Measurements from ENCODE around the gene AFG1L. TPM values are rescaled to one million over a fixed set of nuclear protein-coding genes. Genes with fewer than 3 reads are reported as not detected.
"Not testable (repeated sequence)": the region's sequence is repeated elsewhere in the genome, so short reads cannot be mapped to it uniquely, and the experiment has no call there.

AFG1L gene
- polyA plus RNA-seq, 1 of the 3 experiments (the other 2 are of a cell fraction), result 0.71 TPM

- H3K27me3 ChIP-seq (ENCODE audit: insufficient read depth); H3K4me1 ChIP-seq (ENCODE audit: control insufficient read depth in 1 of 2, insufficient read depth in 2 of 2, low read depth in 1 of 2, low read length in 1 of 2); H3K4me2 ChIP-seq; DNase-seq; H3K36me3 ChIP-seq (replicated peaks in 1 of 2; ENCODE audit: control insufficient read depth in 1 of 2, insufficient read depth in 2 of 2, low read length in 1 of 2); H3K27ac ChIP-seq (ENCODE audit: low read depth in 2 of 2, low read length in 1 of 2); H2AFZ ChIP-seq (ENCODE audit: low read depth); H4K20me1 ChIP-seq (ENCODE audit: insufficient read depth); H3K4me3 ChIP-seq (ENCODE audit: low read depth in 2 of 2, low read length in 1 of 2); H3K79me2 ChIP-seq (ENCODE audit: insufficient read depth); H3K9ac ChIP-seq; H3K9me2 ChIP-seq; H3K9me3 ChIP-seq; POLR2A ChIA-PET; H3F3A ChIP-seq (replicated peaks; ENCODE audit: insufficient read depth): not testable (repeated sequence)
- CTCF ChIA-PET, result interaction anchor here (0.6 kb wide), 1 partner anchor 155 kb away, joined by 3 read pairs; no protein-coding TSS in a partner anchor
- 40% methylated on average over 1 of the region's 31 CpGs for WGBS (ENCODE audit: low lambda C conversion rate)
Observed at GRCh38 chr6:108269955-108270354, 24.9 kb upstream of the AFG1L start.

- ChIA-PET CTCF (interaction anchor here (0.9 kb wide), 1 partner anchor 9 kb away, joined by 4 read pairs; no protein-coding TSS in a partner anchor), POLR2A (no interaction called here)
- Histone ChIP-seq H3F3A (replicated peaks; ENCODE audit: insufficient read depth) (no peaks in the 10 kb centered on the region), H3K4me2 (no peak overlapping the region), H3K79me2 (ENCODE audit: insufficient read depth) (no peaks in the 10 kb centered on the region), H3K4me1 (ENCODE audit: control insufficient read depth in 1 of 2, insufficient read depth in 2 of 2, low read depth in 1 of 2, low read length in 1 of 2) (no peaks in the 10 kb centered on the region), H3K9me3 (no peaks in the 10 kb centered on the region), H3K27ac (ENCODE audit: low read depth in 2 of 2, low read length in 1 of 2) (no peak overlapping the region), H3K36me3 (replicated peaks in 1 of 2; ENCODE audit: control insufficient read depth in 1 of 2, insufficient read depth in 2 of 2, low read length in 1 of 2) (no peaks in the 10 kb centered on the region), H4K20me1 (ENCODE audit: insufficient read depth) (no peaks in the 10 kb centered on the region), H3K27me3 (ENCODE audit: insufficient read depth) (no peaks in the 10 kb centered on the region), H3K9me2 (no peaks in the 10 kb centered on the region), H3K4me3 (ENCODE audit: low read depth in 2 of 2, low read length in 1 of 2) (no peak overlapping the region), H3K9ac (no peak overlapping the region), H2AFZ (ENCODE audit: low read depth) (no peak overlapping the region)
- no peak for DNase-seq
- TF ChIP-seq MEF2A (IDR thresholded peaks at IDR 0.05; ENCODE audit: borderline replicate concordance, low read depth) (no peak), NFIC (IDR thresholded peaks at IDR 0.05; ENCODE audit: borderline replicate concordance) (no peak), RCOR1 (IDR thresholded peaks at IDR 0.05; ENCODE audit: low read length) (no peak), RAD21 (IDR thresholded peaks at IDR 0.05; ENCODE audit: low read length) (no peak), FOXJ3 (CRISPR knock-in tag; IDR thresholded peaks at IDR 0.05) (no peak), CTCF (IDR thresholded peaks at IDR 0.05) (no peak), TAF1 (IDR thresholded peaks at IDR 0.05; ENCODE audit: borderline replicate concordance, low read depth, low read length) (no peak), MXI1 (IDR thresholded peaks at IDR 0.05; ENCODE audit: low read depth, low read length) (no peak)
- WGBS (ENCODE audit: low lambda C conversion rate), result 68% methylated on average over 2 of the region's 2 CpGs
Observed at GRCh38 chr6:108274546-108274945, 20.3 kb upstream of the AFG1L start.

GRCh38 chr6:108275976-108276375 lies 18.9 kb upstream of the AFG1L start:
- no peaks in the 10 kb centered on the region for H3K79me2 ChIP-seq (ENCODE audit: insufficient read depth)
- no peak overlapping the region for H2AFZ ChIP-seq (ENCODE audit: low read depth)
- H4K20me1 ChIP-seq (ENCODE audit: insufficient read depth), result no peaks in the 10 kb centered on the region
- no peak overlapping the region for H3K4me3 ChIP-seq (ENCODE audit: low read depth in 2 of 2, low read length in 1 of 2)
- H3K9ac ChIP-seq, result no peak overlapping the region
- no peaks in the 10 kb centered on the region for H3K9me3 ChIP-seq
- H3K36me3 ChIP-seq (replicated peaks in 1 of 2; ENCODE audit: control insufficient read depth in 1 of 2, insufficient read depth in 2 of 2, low read length in 1 of 2), result no peaks in the 10 kb centered on the region
- no peaks in the 10 kb centered on the region for H3K9me2 ChIP-seq
- H3K27me3 ChIP-seq (ENCODE audit: insufficient read depth), result no peaks in the 10 kb centered on the region
- no peak for DNase-seq
- H3K4me1 ChIP-seq (ENCODE audit: control insufficient read depth in 1 of 2, insufficient read depth in 2 of 2, low read depth in 1 of 2, low read length in 1 of 2), result no peaks in the 10 kb centered on the region
- no peaks in the 10 kb centered on the region for H3F3A ChIP-seq (replicated peaks; ENCODE audit: insufficient read depth)
- H3K27ac ChIP-seq (ENCODE audit: low read depth in 2 of 2, low read length in 1 of 2), result no peak overlapping the region
- ChIA-PET POLR2A (no interaction called here), CTCF (no interaction called here)
- no peak overlapping the region for H3K4me2 ChIP-seq
- 96% methylated on average over 2 of the region's 2 CpGs for WGBS (ENCODE audit: low lambda C conversion rate)
- TF ChIP-seq FOSL2 (IDR thresholded peaks at IDR 0.05; ENCODE audit: borderline replicate concordance, low read depth) (no peak), TCF12 (IDR thresholded peaks at IDR 0.05) (no peak), MXI1 (IDR thresholded peaks at IDR 0.05; ENCODE audit: low read depth, low read length) (no peak), TAF1 (IDR thresholded peaks at IDR 0.05; ENCODE audit: borderline replicate concordance, low read depth, low read length) (no peak), MEF2A (IDR thresholded peaks at IDR 0.05; ENCODE audit: borderline replicate concordance, low read depth) (no peak), NFIC (IDR thresholded peaks at IDR 0.05; ENCODE audit: borderline replicate concordance) (no peak), REST (IDR thresholded peaks at IDR 0.05; ENCODE audit: low read depth, low read length) (no peak), POLR2AphosphoS5 (IDR thresholded peaks at IDR 0.05; ENCODE audit: low read depth, low read length) (no peak), USF1 (IDR thresholded peaks at IDR 0.05; ENCODE audit: borderline replicate concordance, low read depth) (no peak), EZH2phosphoT487 (IDR thresholded peaks at IDR 0.05; ENCODE audit: borderline replicate concordance, low read depth) (no peak), EP300 (IDR thresholded peaks at IDR 0.05; ENCODE audit: borderline replicate concordance in 1 of 2, low read depth in 1 of 2, low read length in 1 of 2) (no peak), RCOR1 (IDR thresholded peaks at IDR 0.05; ENCODE audit: low read length) (no peak)

All from SK-N-SH (cell line).